Measurements from ENCODE around the gene IFNGR2.
"Not testable (repeated sequence)": the region's sequence is repeated elsewhere in the genome, so short reads cannot be mapped to it uniquely, and the experiment has no call there.

Gene IFNGR2

GRCh38 chr21:33396436-33396835 lies 6.8 kb upstream of the IFNGR2 start:
- Mint-ChIP-seq H3K4me1 (no peaks in the 10 kb centered on the region), H3K4me3 (no peak overlapping the region), H3K36me3 (ENCODE audit: insufficient read depth) (no peaks in the 10 kb centered on the region), H3K9me3 (no peaks in the 10 kb centered on the region), H3K27me3 (peaks cover 62% of the 10 kb centered on the region), H3K27ac (ENCODE audit: low read depth) (no peak overlapping the region)
- ATAC-seq (replicated peaks; ENCODE audit: extremely low read depth, poor library complexity, severe bottlenecking) (no peak), DNase-seq (ENCODE audit: low spot score in 2 of 2) (no peak)

- no peaks in the 10 kb centered on the region for H3K36me3 Mint-ChIP-seq (ENCODE audit: insufficient read depth)
These were observed 6.3 kb upstream of the IFNGR2 start for GRCh38 chr21:33396951-33397350.

GRCh38 chr21:33397717-33398116 lies 5.5 kb upstream of the IFNGR2 start:
- Mint-ChIP-seq H3K36me3 (ENCODE audit: insufficient read depth) (no peaks in the 10 kb centered on the region), H3K27ac (ENCODE audit: low read depth) (no peak overlapping the region), H3K9me3 (no peaks in the 10 kb centered on the region), H3K27me3 (peaks cover 49% of the 10 kb centered on the region), H3K4me3 (no peak overlapping the region), H3K4me1 (no peaks in the 10 kb centered on the region)
- DNase-seq (ENCODE audit: low spot score in 2 of 2) (no peak), ATAC-seq (replicated peaks; ENCODE audit: extremely low read depth, poor library complexity, severe bottlenecking) (no peak)

More at GRCh38 chr21:33396951-33397350, 6.3 kb upstream of the IFNGR2 start:
- Mint-ChIP-seq H3K27ac (ENCODE audit: low read depth) (no peak overlapping the region), H3K27me3 (peaks cover 57% of the 10 kb centered on the region), H3K9me3 (no peaks in the 10 kb centered on the region), H3K4me1 (no peaks in the 10 kb centered on the region), H3K4me3 (no peak overlapping the region)
- ATAC-seq (replicated peaks; ENCODE audit: extremely low read depth, poor library complexity, severe bottlenecking) (no peak), DNase-seq (ENCODE audit: low spot score in 2 of 2) (no peak)

- Mint-ChIP-seq H3K4me1 (no peaks in the 10 kb centered on the region), H3K27me3 (peaks cover 44% of the 10 kb centered on the region), H3K9me3 (no peaks in the 10 kb centered on the region), H3K36me3 (ENCODE audit: insufficient read depth) (no peaks in the 10 kb centered on the region), H3K27ac (ENCODE audit: low read depth) (no peak overlapping the region), H3K4me3 (no peak overlapping the region)
- ATAC-seq (replicated peaks; ENCODE audit: extremely low read depth, poor library complexity, severe bottlenecking) = no peak
- no peak for DNase-seq (ENCODE audit: low spot score in 2 of 2)
These were observed 4.9 kb upstream of the IFNGR2 start for GRCh38 chr21:33398361-33398760.

- peaks cover 41% of the 10 kb centered on the region for H3K27me3 Mint-ChIP-seq
- H3K9me3 Mint-ChIP-seq = no peaks in the 10 kb centered on the region
- peaks cover 7% of the 10 kb centered on the region for H3K36me3 Mint-ChIP-seq (ENCODE audit: insufficient read depth)
- H3K27ac Mint-ChIP-seq (ENCODE audit: low read depth) = no peak overlapping the region
- peaks cover 17% of the 10 kb centered on the region for H3K4me1 Mint-ChIP-seq
- no peak overlapping the region for H3K4me3 Mint-ChIP-seq
- ATAC-seq (replicated peaks; ENCODE audit: extremely low read depth, poor library complexity, severe bottlenecking) = no peak
- DNase-seq (ENCODE audit: low spot score in 2 of 2) = no peak
These were observed 1.6 kb upstream of the IFNGR2 start for GRCh38 chr21:33401630-33401992.

GRCh38 chr21:33402001-33402979 lies 923 bp upstream of the IFNGR2 start:
- Mint-ChIP-seq H3K4me1 (peaks cover 20% of the 10 kb centered on the region), H3K9me3 (no peaks in the 10 kb centered on the region), H3K27ac (ENCODE audit: low read depth) (no peak overlapping the region), H3K4me3 (peak overlapping the region; percentile 50), H3K27me3 (peaks cover 41% of the 10 kb centered on the region), H3K36me3 (ENCODE audit: insufficient read depth) (peaks cover 7% of the 10 kb centered on the region)
- DNase-seq (ENCODE audit: low spot score in 2 of 2) (no peak), ATAC-seq (replicated peaks; ENCODE audit: extremely low read depth, poor library complexity, severe bottlenecking) (peak; percentile 22)

GRCh38 chr21:33403786-33404585 lies 773 bp downstream of the IFNGR2 start:
- Mint-ChIP-seq H3K9me3 (no peaks in the 10 kb centered on the region), H3K36me3 (ENCODE audit: insufficient read depth) (peaks cover 7% of the 10 kb centered on the region), H3K4me1 (peaks cover 20% of the 10 kb centered on the region), H3K27me3 (peaks cover 36% of the 10 kb centered on the region), H3K27ac (ENCODE audit: low read depth) (no peak overlapping the region), H3K4me3 (peak overlapping the region; percentile 58)
- DNase-seq (ENCODE audit: low spot score in 2 of 2) (no peak), ATAC-seq (replicated peaks; ENCODE audit: extremely low read depth, poor library complexity, severe bottlenecking) (no peak)

GRCh38 chr21:33406493-33406892 lies 3.3 kb downstream of the IFNGR2 start:
- Mint-ChIP-seq H3K4me3 (no peak overlapping the region), H3K27me3 (peaks cover 49% of the 10 kb centered on the region), H3K4me1 (peaks cover 20% of the 10 kb centered on the region), H3K27ac (ENCODE audit: low read depth) (no peak overlapping the region), H3K36me3 (ENCODE audit: insufficient read depth) (peaks cover 7% of the 10 kb centered on the region), H3K9me3 (no peaks in the 10 kb centered on the region)
- DNase-seq (ENCODE audit: low spot score in 2 of 2) (no peak), ATAC-seq (replicated peaks; ENCODE audit: extremely low read depth, poor library complexity, severe bottlenecking) (no peak)

- Mint-ChIP-seq H3K27me3 (peaks cover 52% of the 10 kb centered on the region), H3K36me3 (ENCODE audit: insufficient read depth) (peaks cover 9% of the 10 kb centered on the region), H3K9me3 (no peaks in the 10 kb centered on the region), H3K4me3 (no peak overlapping the region), H3K27ac (ENCODE audit: low read depth) (no peak overlapping the region), H3K4me1 (no peaks in the 10 kb centered on the region)
- ATAC-seq (replicated peaks; ENCODE audit: extremely low read depth, poor library complexity, severe bottlenecking) (no peak), DNase-seq (ENCODE audit: low spot score in 2 of 2) (no peak)
These were observed 8.8 kb downstream of the IFNGR2 start for GRCh38 chr21:33411949-33412430.

GRCh38 chr21:33412439-33412831 lies 9.2 kb downstream of the IFNGR2 start:
- peaks cover 52% of the 10 kb centered on the region for H3K27me3 Mint-ChIP-seq
- not testable (repeated sequence) for H3K4me3 Mint-ChIP-seq; DNase-seq (ENCODE audit: low spot score in 2 of 2); H3K36me3 Mint-ChIP-seq (ENCODE audit: insufficient read depth); H3K4me1 Mint-ChIP-seq; H3K27ac Mint-ChIP-seq (ENCODE audit: low read depth); H3K9me3 Mint-ChIP-seq; ATAC-seq (replicated peaks; ENCODE audit: extremely low read depth, poor library complexity, severe bottlenecking)

- Mint-ChIP-seq H3K9me3 (no peaks in the 10 kb centered on the region), H3K36me3 (ENCODE audit: insufficient read depth) (peaks cover 9% of the 10 kb centered on the region), H3K4me3 (no peak overlapping the region), H3K4me1 (no peaks in the 10 kb centered on the region), H3K27ac (ENCODE audit: low read depth) (no peak overlapping the region), H3K27me3 (peaks cover 52% of the 10 kb centered on the region)
- DNase-seq (ENCODE audit: low spot score in 2 of 2) (no peak), ATAC-seq (replicated peaks; ENCODE audit: extremely low read depth, poor library complexity, severe bottlenecking) (no peak)
These were observed 9.8 kb downstream of the IFNGR2 start for GRCh38 chr21:33412832-33413519.

GRCh38 chr21:33414068-33414467 lies 10.9 kb downstream of the IFNGR2 start:
- Mint-ChIP-seq H3K4me1 (no peaks in the 10 kb centered on the region), H3K27me3 (peaks cover 47% of the 10 kb centered on the region), H3K9me3 (no peaks in the 10 kb centered on the region), H3K36me3 (ENCODE audit: insufficient read depth) (peaks cover 11% of the 10 kb centered on the region), H3K27ac (ENCODE audit: low read depth) (no peak overlapping the region), H3K4me3 (no peak overlapping the region)
- DNase-seq (ENCODE audit: low spot score in 2 of 2) (no peak), ATAC-seq (replicated peaks; ENCODE audit: extremely low read depth, poor library complexity, severe bottlenecking) (no peak)

Measured in central memory CD8-positive, alpha-beta T cell (primary cell).